ENCODE data around the gene DCDC2. TPM values are rescaled to one million over a fixed set of nuclear protein-coding genes. Genes with fewer than 3 reads are reported as not detected.

Gene DCDC2
- total RNA-seq, 1 donor from 2014 or later: 4.5 TPM

- Mint-ChIP-seq H3K4me3 (ENCODE audit: unreplicated experiment) (no peak overlapping the region), H3K27me3 (ENCODE audit: low read depth, unreplicated experiment) (no peaks in the 10 kb centered on the region), H3K9me3 (ENCODE audit: unreplicated experiment) (peaks cover 8% of the 10 kb centered on the region), H3K36me3 (ENCODE audit: low read depth, unreplicated experiment) (no peaks in the 10 kb centered on the region), H3K27ac (ENCODE audit: unreplicated experiment) (no peak overlapping the region), H3K4me1 (ENCODE audit: low read depth, unreplicated experiment) (no peaks in the 10 kb centered on the region)
- Histone ChIP-seq H3K36me3 (ENCODE audit: insufficient read depth, low read length) (no peaks in the 10 kb centered on the region), H3K27ac (ENCODE audit: low read depth, low read length) (no peak overlapping the region), H2AFZ (ENCODE audit: low read depth, low read length) (no peak overlapping the region), H3K79me2 (ENCODE audit: insufficient read depth, low read length) (no peaks in the 10 kb centered on the region), H3K27me3 (ENCODE audit: insufficient read depth, low read length) (no peaks in the 10 kb centered on the region), H4K20me1 (ENCODE audit: insufficient read depth, low read length) (no peaks in the 10 kb centered on the region), H3K9ac (ENCODE audit: low read length) (no peak overlapping the region), H3K4me3 (ENCODE audit: insufficient read depth, low read depth, low read length) (no peak overlapping the region), H3K4me2 (ENCODE audit: low read length) (no peak overlapping the region), H3K9me3 (ENCODE audit: insufficient read depth, low read depth, low read length) (no peaks in the 10 kb centered on the region), H3K4me1 (ENCODE audit: insufficient read depth, low read length) (no peaks in the 10 kb centered on the region)
- FAIRE-seq (no peak), DNase-seq (ENCODE audit: low read depth) (no peak)
- TF ChIP-seq CTCF (IDR thresholded peaks at IDR 0.05; ENCODE audit: insufficient read depth, low read depth, low read length) (no peak), EZH2 (IDR thresholded peaks at IDR 0.05; ENCODE audit: insufficient read depth, low read length) (no peak)
These were observed 160.0 kb downstream of the DCDC2 start for GRCh38 chr6:24197892-24198291.

GRCh38 chr6:24195836-24196597, 161.8 kb downstream of the DCDC2 start:
- Histone ChIP-seq H3K27ac (ENCODE audit: low read depth, low read length) (no peak overlapping the region), H3K4me2 (ENCODE audit: low read length) (no peak overlapping the region), H4K20me1 (ENCODE audit: insufficient read depth, low read length) (no peaks in the 10 kb centered on the region), H3K9ac (ENCODE audit: low read length) (no peak overlapping the region), H3K4me3 (ENCODE audit: insufficient read depth, low read depth, low read length) (no peak overlapping the region), H3K4me1 (ENCODE audit: insufficient read depth, low read length) (no peaks in the 10 kb centered on the region), H3K36me3 (ENCODE audit: insufficient read depth, low read length) (no peaks in the 10 kb centered on the region), H3K79me2 (ENCODE audit: insufficient read depth, low read length) (no peaks in the 10 kb centered on the region), H3K9me3 (ENCODE audit: insufficient read depth, low read depth, low read length) (no peaks in the 10 kb centered on the region), H3K27me3 (ENCODE audit: insufficient read depth, low read length) (no peaks in the 10 kb centered on the region), H2AFZ (ENCODE audit: low read depth, low read length) (no peak overlapping the region)
- Mint-ChIP-seq H3K27ac (ENCODE audit: unreplicated experiment) (no peak overlapping the region), H3K4me3 (ENCODE audit: unreplicated experiment) (no peak overlapping the region), H3K27me3 (ENCODE audit: low read depth, unreplicated experiment) (no peaks in the 10 kb centered on the region), H3K4me1 (ENCODE audit: low read depth, unreplicated experiment) (no peaks in the 10 kb centered on the region), H3K36me3 (ENCODE audit: low read depth, unreplicated experiment) (no peaks in the 10 kb centered on the region), H3K9me3 (ENCODE audit: unreplicated experiment) (peaks cover 4% of the 10 kb centered on the region)
- TF ChIP-seq EZH2 (IDR thresholded peaks at IDR 0.05; ENCODE audit: insufficient read depth, low read length): no peak
- TF ChIP-seq CTCF (IDR thresholded peaks at IDR 0.05; ENCODE audit: insufficient read depth, low read depth, low read length): no peak
- FAIRE-seq (no peak), DNase-seq (ENCODE audit: low read depth) (no peak)
